ENCODE results near the gene RNF212B. TPM values are rescaled to one million over a fixed set of nuclear protein-coding genes. Genes with fewer than 3 reads are reported as not detected.

RNF212B gene
- total and polyA plus RNA-seq, 12 donors, result not detected

DNA sequence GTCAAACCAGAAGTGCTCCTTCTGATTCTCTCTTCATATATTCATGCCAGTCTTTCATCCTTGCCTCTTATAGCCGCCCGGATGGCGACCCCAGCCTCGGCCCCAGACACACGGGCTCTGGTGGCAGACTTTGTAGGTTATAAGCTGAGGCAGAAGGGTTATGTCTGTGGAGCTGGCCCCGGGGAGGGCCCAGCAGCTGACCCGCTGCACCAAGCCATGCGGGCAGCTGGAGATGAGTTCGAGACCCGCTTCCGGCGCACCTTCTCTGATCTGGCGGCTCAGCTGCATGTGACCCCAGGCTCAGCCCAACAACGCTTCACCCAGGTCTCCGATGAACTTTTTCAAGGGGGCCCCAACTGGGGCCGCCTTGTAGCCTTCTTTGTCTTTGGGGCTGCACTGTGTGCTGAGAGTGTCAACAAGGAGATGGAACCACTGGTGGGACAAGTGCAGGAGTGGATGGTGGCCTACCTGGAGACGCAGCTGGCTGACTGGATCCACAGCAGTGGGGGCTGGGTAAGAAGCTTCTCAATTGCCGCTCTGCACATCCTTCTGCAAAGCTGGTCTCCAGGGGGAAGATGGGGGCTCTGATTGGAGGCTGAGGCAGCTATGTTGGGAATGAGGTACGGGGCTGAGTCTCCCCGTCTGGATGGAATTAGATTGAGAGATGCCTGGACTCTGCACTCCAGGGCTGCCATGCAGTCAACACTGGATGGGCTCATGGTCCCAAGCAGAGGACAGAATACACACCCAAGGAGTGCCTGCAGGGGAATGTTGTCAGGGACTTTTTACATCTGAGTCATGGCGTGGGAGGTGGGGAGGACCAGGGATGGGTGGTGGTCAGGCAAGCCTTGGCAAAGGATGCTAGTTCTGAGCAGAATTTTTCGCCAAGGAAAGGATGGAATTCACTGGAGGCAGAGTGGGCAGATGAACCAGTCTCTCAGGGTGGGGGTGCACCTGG, 70.2 kb downstream of the RNF212B start:
- TF ChIP-seq, protein P1, sequence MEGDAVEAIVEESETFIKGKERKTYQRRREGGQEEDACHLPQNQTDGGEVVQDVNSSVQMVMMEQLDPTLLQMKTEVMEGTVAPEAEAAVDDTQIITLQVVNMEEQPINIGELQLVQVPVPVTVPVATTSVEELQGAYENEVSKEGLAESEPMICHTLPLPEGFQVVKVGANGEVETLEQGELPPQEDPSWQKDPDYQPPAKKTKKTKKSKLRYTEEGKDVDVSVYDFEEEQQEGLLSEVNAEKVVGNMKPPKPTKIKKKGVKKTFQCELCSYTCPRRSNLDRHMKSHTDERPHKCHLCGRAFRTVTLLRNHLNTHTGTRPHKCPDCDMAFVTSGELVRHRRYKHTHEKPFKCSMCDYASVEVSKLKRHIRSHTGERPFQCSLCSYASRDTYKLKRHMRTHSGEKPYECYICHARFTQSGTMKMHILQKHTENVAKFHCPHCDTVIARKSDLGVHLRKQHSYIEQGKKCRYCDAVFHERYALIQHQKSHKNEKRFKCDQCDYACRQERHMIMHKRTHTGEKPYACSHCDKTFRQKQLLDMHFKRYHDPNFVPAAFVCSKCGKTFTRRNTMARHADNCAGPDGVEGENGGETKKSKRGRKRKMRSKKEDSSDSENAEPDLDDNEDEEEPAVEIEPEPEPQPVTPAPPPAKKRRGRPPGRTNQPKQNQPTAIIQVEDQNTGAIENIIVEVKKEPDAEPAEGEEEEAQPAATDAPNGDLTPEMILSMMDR (IDR thresholded peaks at IDR 0.05), result no peak
- no peak for TF ChIP-seq POLR2A (IDR thresholded peaks at IDR 0.05)
- Histone ChIP-seq H3K27ac (peak overlapping the region in 3 of 5 donors; percentile 90 to 94 (median 93)), H3K27me3 (no peaks in the 10 kb centered on the region), H3K9me3 (replicated peaks in 1 of 3) (no peaks in the 10 kb centered on the region), H3K4me3 (peak overlapping the region in 2 of 4 donors; percentile 71 to 89), H3K36me3 (replicated peaks in 1 of 2) (peaks cover 0 to 33% of the 10 kb centered on the region in 2 donors), H3K4me1 (replicated peaks in 1 of 2) (peaks cover 27 to 46% of the 10 kb centered on the region in 2 donors)
- peak in 1 of 7 donors; percentile 49 for DNase-seq
- intact Hi-C loops (cut with DNase I), result no loop called here
- 72 to 83% (median 81%) methylated on average over 13 to 22 of the region's 22 CpGs for WGBS, 4 donors

DNA sequence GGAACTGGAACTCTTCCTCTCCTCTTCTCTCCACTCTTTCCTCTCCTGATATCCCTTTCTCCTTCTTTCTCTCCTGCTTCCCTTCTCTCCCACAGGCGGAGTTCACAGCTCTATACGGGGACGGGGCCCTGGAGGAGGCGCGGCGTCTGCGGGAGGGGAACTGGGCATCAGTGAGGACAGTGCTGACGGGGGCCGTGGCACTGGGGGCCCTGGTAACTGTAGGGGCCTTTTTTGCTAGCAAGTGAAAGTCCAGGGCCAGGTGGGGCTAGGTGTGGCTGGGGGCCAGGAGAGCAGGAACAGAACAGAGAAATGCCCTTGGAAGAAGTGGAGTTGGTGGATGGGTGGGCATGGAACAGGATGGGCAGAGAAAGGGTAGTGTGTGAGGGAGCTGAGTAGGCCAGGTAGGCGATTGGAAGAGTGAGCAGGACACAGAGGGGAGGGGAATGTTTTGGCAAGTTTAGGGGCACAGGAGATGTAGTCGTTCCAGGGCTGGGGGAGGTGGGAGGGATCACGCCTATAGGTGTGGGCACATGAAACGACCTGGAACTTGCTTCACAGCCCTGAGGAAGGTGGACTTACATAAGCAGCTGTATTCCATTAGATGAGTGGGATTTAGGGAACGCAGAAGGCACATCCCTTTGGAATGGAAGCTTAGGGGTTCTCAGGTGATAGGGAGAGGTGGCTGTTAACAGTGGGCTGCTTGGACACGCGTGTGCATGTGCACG, 71.1 kb downstream of the RNF212B start:
- H3K4me3 ChIP-seq, result no peak overlapping the region
- H3K4me1 ChIP-seq (replicated peaks in 1 of 2), result peaks cover 25 to 44% of the 10 kb centered on the region in 2 donors
- no peaks in the 10 kb centered on the region for H3K9me3 ChIP-seq (replicated peaks in 1 of 3)
- H3K36me3 ChIP-seq (replicated peaks in 1 of 2), result peaks cover 0 to 33% of the 10 kb centered on the region in 2 donors
- intact Hi-C loops (cut with DNase I), result no loop called here
- no peaks in the 10 kb centered on the region for H3K27me3 ChIP-seq
- DNase-seq, result peak in 1 of 7 donors; percentile 49
- WGBS, 4 donors, result 81 to 86% (median 84%) methylated on average over 17 of the region's 17 CpGs
- H3K27ac ChIP-seq, result peak overlapping the region in 2 of 5 donors; percentile 31 to 37
- TF ChIP-seq, protein P1 (IDR thresholded peaks at IDR 0.05), result no peak
- TF ChIP-seq POLR2A (IDR thresholded peaks at IDR 0.05), result no peak

DNA sequence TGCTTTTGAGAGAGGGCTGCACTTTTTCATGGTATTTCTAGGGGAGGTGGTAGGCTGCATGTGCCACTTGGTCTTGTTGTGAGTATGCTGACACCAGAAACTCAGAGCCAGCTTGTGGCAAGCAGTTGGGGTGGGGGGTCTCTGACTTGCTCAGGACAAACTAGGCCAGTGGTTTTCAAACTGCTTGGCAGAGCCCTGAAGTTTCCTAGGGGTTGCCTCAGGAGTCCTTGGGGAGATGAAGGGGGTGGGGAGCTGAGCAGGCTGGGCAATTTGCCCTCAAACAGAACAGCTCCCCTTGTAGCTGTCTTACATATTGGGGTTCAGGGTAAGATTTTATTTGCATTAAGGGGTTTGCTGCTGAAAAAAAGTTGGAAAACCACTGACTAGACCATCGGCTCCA, 72.8 kb downstream of the RNF212B start:
- no peaks in the 10 kb centered on the region for H3K9me3 ChIP-seq (replicated peaks in 1 of 3)
- H3K36me3 ChIP-seq (replicated peaks in 1 of 2), result peaks cover 0 to 33% of the 10 kb centered on the region in 2 donors
- H3K4me3 ChIP-seq, result no peak overlapping the region
- 82 to 91% (median 88%) methylated on average over 1 of the region's 1 CpG for WGBS, 4 donors
- DNase-seq, result peak in 1 of 7 donors; percentile 40
- no peak overlapping the region for H3K27ac ChIP-seq
- intact Hi-C loops (cut with DNase I), result no loop called here
- no peak for TF ChIP-seq POLR2A (IDR thresholded peaks at IDR 0.05)
- TF ChIP-seq, protein P1 (IDR thresholded peaks at IDR 0.05), result no peak
- no peaks in the 10 kb centered on the region for H3K27me3 ChIP-seq
- peaks cover 25 to 44% of the 10 kb centered on the region in 2 donors for H3K4me1 ChIP-seq (replicated peaks in 1 of 2)

DNA sequence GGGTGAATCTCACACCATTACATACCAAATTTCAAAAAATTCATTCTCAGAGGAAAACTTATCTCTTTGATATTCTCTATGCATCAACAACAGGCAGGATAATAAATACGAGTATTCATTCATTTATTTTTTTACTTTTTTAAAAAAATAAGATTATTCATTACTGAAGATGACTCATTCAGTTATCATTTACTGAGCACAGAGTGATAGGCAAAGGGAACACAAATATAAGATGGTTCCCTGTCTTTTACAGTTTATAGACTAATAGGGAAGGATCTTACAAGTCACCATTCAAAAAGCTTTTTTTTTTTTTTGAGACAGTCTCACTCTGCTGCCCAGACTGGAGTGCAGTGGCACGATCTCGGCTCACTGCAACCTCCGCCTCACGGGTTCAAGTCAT, 78.6 kb downstream of the RNF212B start:
- DNase-seq, result no peak
- Histone ChIP-seq H3K27me3 (no peaks in the 10 kb centered on the region), H3K36me3 (replicated peaks in 1 of 2) (peaks cover 0 to 6% of the 10 kb centered on the region in 2 donors), H3K9me3 (replicated peaks in 1 of 3) (no peaks in the 10 kb centered on the region), H3K27ac (no peak overlapping the region), H3K4me3 (no peak overlapping the region), H3K4me1 (replicated peaks in 1 of 2) (peaks cover 8 to 9% of the 10 kb centered on the region in 2 donors)
- no peak for TF ChIP-seq POLR2A (IDR thresholded peaks at IDR 0.05)
- TF ChIP-seq, protein P1 (IDR thresholded peaks at IDR 0.05), result no peak
- 82 to 89% (median 83%) methylated on average over 5 of the region's 5 CpGs for WGBS, 4 donors
- intact Hi-C loops (cut with DNase I), result no loop called here

Measured in adrenal gland (tissue), 12 donors.